GM23248 (cell line): ENCODE data around the gene ODC1.

Experiments
- EZH2 ChIP-seq: fragments of 200-600 bp; sonication (generic); IDR thresholded peaks from 2 replicates; pipeline ENCODE4 v1.6.1; 2018; ENCODE audit warnings: antibody characterized with exemption, mild to moderate bottlenecking; ENCODE audit not compliant: insufficient read depth, poor library complexity, severe bottlenecking
- EZH2phosphoT487 ChIP-seq: fragments of 200-600 bp; sonication (generic); IDR thresholded peaks from 2 replicates; pipeline ENCODE4 v1.6.1; 2018; ENCODE audit warnings: antibody characterized with exemption, moderate library complexity, mild to moderate bottlenecking, low read depth; ENCODE audit not compliant: insufficient read depth

GRCh38 chr2:10415048-10415447, 33.1 kb downstream of the ODC1 start:
- TF ChIP-seq EZH2 (no peak), EZH2phosphoT487 (no peak)
